Activated gamma-delta T cell treated with Interleukin-2 at 50 U/mL for 16 hours (primary cell): ENCODE data around the gene UBR3.

Source experiments
- DNase-seq: peaks from one replicate; pipeline ENCODE4 v3.0.0-alpha.2; 2020

The UBR3 gene

DNA sequence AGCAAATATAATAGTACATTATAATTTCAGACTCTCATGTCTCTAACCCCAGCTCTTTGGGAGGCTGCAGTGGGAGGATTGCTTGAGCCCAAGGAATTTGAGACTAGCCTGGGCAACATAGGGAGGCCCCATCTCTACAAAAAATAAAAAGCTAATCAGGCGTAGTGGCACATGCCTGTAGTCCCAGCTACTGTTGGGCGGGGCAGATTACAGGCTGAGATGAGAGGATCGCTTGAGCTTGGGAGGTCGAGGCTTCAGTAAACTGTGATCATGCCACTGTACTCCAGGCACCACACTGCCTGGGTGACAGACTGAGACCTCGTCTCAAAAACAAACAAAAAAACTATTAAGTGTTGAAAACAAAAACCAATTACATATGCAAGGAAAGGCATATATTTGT is 227.7 kb downstream of the UBR3 start:
- no peak for DNase-seq

DNA sequence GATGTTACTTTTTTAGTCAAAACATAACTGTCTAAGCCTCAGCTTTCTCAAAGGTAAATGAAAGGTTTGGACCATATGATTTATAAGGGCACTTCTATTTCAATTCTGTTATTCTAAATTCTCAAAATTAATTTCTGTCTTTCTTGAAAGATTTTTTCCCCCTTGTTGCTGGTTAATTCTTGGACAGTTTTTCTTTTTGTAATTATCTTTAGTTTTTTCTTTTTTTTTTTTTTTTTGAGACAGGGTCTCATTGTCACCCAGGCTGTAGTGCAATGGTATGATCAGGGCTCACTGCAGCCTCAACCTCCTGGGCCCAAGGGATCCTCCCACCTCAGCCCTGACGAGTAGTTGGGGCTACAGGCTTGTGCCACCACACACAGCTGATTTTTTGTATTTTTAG is 229.6 kb downstream of the UBR3 start:
- no peak for DNase-seq

DNA sequence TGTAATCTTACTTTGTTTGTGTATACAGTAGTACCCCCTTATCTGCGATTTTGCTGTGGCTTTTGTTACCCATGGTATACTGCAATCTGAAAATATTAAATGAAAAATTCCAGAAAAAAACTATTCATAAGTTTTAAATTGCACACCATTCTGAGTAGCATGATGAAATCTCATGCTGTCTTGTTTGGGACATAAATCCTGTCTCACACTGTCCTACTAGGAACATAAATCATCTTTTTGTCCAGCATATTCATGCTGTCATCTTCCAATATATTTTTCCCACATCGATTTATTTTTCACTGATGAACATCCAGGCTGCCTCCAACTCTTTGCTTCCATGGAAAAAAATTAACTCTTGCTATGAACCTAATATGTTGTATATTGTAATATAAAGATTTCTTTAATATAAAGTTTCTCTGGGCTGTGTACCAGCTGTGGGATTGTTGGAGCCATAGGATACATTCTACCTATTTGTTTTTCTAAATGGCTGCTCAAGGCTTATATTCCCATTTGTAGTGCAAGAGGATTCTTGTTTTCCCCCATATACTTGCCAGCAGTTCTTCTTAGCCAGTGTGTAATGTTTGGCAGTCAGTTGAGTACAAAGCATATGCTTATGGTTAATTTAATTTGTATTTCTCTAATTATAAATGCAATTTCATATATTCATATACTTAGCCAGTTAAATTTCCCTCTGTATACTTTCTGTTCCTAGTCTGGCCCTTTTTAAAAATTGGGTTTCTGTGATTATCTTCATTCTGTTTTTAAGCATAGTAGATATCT is 236.4 kb downstream of the UBR3 start:
- no peak for DNase-seq

DNA sequence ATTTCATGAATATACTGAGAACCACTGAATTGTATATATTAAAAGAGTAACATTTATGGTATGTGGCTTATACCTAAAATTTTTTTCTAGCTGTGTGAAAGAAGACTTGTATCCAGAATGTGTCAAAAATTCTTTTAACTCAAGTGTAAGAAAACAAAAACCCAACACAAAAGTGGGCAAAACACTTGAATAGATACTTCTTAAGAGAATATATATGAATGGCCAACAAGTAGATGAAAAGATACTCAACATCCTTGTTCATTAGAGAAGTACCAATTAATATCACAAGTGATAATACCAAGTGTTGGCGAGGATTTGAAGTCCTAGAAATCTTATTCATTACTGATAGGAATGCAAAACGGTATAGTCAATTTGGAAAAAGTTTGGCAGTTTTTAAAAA is 243.5 kb downstream of the UBR3 start:
- DNase-seq: no peak

DNA sequence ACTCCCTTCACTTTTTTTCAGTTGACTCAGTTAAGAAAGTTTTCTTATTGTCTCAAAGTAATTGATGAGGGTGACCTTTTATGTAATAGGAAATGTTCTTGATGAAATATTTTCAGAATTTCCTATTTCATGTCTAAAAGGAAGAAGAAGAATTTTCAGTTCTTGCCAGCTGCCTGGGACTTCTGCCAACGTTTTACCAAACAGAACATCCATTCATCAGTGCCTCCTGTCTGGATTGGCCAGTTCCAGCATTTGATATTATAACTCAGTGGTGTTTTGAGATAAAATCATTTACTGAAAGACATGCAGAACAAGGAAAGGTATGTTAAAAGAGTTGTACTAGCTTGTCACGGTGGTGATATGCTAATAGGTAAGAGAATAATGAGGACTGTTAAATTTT is 246.0 kb downstream of the UBR3 start:
- DNase-seq: no peak

DNA sequence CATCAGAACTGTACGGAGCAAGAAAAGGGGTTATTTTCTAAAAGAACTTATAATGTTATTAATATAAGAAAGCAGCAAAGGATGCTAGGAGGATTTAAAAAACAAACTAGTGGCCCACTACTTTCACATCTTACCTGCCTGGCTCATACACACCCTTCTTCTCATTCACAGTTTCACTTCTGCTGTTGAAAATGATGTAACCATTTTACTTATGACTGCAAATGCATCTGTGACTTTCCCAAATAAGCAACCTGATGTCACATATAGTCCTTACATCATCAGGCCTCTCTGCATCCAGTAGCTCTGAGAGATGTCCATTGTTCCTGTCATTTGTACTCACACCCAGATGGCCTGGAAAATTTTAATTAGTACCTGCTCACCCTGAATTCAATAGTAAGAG is 248.9 kb downstream of the UBR3 start:
- DNase-seq: no peak

- DNase-seq: no peak
These were observed 250.7 kb downstream of the UBR3 start for GRCh38 chr2:170077830-170078569.

- no peak for DNase-seq
These were observed 257.7 kb downstream of the UBR3 start for GRCh38 chr2:170084820-170085491.

- DNase-seq: no peak
These were observed 258.9 kb downstream of the UBR3 start for GRCh38 chr2:170086117-170086688.

- DNase-seq: no peak
These were observed 259.6 kb downstream of the UBR3 start for GRCh38 chr2:170086751-170087412.

DNA sequence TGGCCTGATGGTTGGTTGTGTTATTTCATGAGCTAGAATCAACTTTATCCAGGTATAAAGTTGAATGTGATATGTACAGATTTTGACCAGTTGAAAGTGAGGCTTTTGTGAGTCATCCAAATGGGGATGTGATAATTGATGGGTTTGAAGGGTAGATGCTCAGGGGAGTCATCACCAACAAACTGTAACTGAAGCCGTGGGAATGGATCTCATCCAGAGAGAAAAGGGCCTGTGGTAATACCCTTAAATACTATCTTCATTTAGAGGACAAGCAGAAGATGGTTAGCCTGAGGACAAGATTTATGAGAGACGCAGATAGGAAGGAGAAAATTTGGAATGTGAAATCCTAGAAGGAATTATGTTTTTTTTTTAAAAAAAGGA is 260.1 kb downstream of the UBR3 start:
- no peak for DNase-seq

- no peak for DNase-seq
These were observed 261.5 kb downstream of the UBR3 start for GRCh38 chr2:170088776-170089175.

DNA sequence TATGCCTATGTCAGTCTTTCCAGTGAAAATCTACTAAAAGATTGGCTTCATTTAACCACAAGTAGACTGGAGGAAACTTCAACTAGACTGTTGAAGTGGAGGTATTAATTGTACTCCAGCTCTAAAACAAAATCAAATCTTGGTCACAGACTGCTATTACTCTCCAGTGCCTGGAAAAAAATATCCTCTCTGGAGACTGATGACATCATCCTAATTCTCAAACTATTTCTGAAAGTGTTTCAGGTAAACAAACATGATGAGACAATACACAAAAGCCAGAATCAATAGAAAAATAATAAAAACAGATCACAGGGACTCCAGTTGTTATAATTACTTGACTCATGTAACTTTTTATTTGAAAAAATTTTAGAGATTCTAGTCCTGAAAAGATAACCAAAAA is 263.0 kb downstream of the UBR3 start:
- no peak for DNase-seq

DNA sequence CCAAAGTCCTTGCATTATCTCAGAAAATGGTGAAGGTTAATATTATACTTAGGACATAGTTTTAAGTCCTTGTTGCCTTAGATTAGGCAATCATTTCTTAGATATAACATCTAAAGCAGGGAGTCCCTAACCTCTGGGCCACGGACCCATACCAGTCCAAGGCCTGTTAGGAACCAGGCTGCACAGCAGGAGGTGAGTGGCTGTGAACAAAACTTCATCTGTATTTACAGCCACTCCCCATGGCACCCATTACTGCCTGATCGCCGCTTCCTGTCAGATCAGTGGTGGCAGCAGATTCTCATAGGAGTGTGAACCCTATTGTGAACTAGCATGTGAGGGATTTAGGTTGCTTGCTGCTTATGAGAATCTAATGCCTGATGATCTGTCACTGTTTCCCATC is 264.2 kb downstream of the UBR3 start:
- no peak for DNase-seq

GRCh38 chr2:170092436-170093060 is 265.3 kb downstream of the UBR3 start:
- no peak for DNase-seq

DNA sequence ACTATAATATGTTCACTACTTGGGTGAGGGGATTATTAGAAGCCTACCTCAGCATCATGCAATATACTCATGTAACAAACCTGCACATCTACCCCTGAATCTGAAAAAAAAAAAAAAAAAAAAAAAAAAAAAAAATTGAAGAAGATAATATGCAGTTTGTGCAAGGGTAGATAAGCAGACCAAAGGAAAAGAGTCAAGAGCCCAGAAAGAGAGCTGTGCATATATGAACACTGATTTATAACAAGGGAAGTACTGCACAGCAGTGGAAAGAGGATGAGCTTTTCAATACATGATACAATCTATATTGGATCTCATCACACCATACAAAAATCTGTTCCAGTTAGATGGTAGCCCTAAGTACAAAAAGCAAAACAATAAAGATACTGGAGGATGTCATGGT is 268.1 kb downstream of the UBR3 start:
- no peak for DNase-seq

GRCh38 chr2:170098626-170099312 is 271.5 kb downstream of the UBR3 start:
- no peak for DNase-seq

GRCh38 chr2:170101789-170102188 is 274.5 kb downstream of the UBR3 start:
- no peak for DNase-seq

GRCh38 chr2:170106102-170106840 is 279.0 kb downstream of the UBR3 start:
- no peak for DNase-seq

DNA sequence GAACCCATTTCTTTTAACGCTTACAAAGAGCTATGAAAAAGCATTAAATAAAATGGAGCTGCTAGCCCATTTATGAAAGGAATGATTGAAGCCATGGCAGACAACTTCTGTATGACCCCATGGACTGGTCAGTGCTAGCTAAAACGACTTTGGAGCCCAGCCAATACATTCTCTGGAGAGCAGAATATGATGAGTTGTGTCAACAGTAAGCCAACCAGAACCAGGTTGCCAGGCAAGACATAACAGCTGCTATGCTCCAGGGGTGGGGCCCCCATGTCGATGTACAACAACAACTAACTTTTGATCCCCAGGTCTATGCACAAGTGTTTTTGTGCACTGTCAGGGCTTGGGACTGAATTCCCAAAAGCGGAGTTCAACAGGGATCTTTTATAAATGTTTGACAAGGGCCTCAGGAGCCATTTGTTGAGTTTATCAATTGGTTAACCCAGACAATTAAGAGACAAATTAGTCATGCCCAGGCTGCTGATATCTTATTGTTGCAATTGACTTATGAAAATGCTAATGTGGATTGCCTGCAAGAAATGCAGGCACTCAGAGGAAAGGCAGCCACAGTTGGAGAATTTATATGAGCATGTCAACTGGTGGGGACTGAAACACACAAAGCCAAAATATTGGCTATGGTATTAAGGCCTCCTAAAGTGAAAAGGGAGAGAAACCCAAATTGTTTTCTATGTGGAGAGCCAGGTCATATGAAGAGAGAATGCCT is 286.1 kb downstream of the UBR3 start:
- DNase-seq: no peak
